Measurements from ENCODE around the gene CYTH1.
"Not testable (repeated sequence)": the region's sequence is repeated elsewhere in the genome, so short reads cannot be mapped to it uniquely, and the experiment has no call there.

CYTH1 gene

GRCh38 chr17:78753316-78754250 is 28.5 kb downstream of the CYTH1 start:
- no peak for DNase-seq

GRCh38 chr17:78751447-78752161 is 30.5 kb downstream of the CYTH1 start:
- DNase-seq, result no peak

GRCh38 chr17:78751000-78751399 is 31.1 kb downstream of the CYTH1 start:
- DNase-seq, result not testable (repeated sequence)

GRCh38 chr17:78748730-78749317 is 33.2 kb downstream of the CYTH1 start:
- DNase-seq, result peak; percentile 95

- no peak for DNase-seq
Observed at GRCh38 chr17:78748048-78748729, 33.9 kb downstream of the CYTH1 start.

GRCh38 chr17:78747488-78747887 is 34.6 kb downstream of the CYTH1 start:
- no peak for DNase-seq

- DNase-seq, result no peak
Observed at GRCh38 chr17:78746949-78747269, 35.2 kb downstream of the CYTH1 start.

- DNase-seq, result no peak
Observed at GRCh38 chr17:78746263-78746948, 35.7 kb downstream of the CYTH1 start.

- no peak for DNase-seq
Observed at GRCh38 chr17:78745407-78746088, 36.5 kb downstream of the CYTH1 start.

- DNase-seq, result no peak
Observed at GRCh38 chr17:78742901-78743300, 39.2 kb downstream of the CYTH1 start.

- DNase-seq, result no peak
Observed at GRCh38 chr17:78741644-78742284, 40.3 kb downstream of the CYTH1 start.

- DNase-seq, result no peak
Observed at GRCh38 chr17:78739331-78739931, 42.6 kb downstream of the CYTH1 start.

- no peak for DNase-seq
Observed at GRCh38 chr17:78738698-78739097, 43.4 kb downstream of the CYTH1 start.

GRCh38 chr17:78738278-78738677 is 43.8 kb downstream of the CYTH1 start:
- no peak for DNase-seq

- DNase-seq, result no peak
Observed at GRCh38 chr17:78737332-78737731, 44.7 kb downstream of the CYTH1 start.

GRCh38 chr17:78736526-78737079 is 45.5 kb downstream of the CYTH1 start:
- DNase-seq, result no peak

GRCh38 chr17:78735832-78736525 is 46.1 kb downstream of the CYTH1 start:
- DNase-seq, result no peak

- no peak for DNase-seq
Observed at GRCh38 chr17:78734793-78735641, 47.1 kb downstream of the CYTH1 start.

GRCh38 chr17:78732354-78732753 is 49.7 kb downstream of the CYTH1 start:
- no peak for DNase-seq
